Measurements from ENCODE around the gene WASHC4.

GRCh38 chr12:105083031-105083430 is 24.5 kb upstream of the WASHC4 start:
- TF ChIP-seq CTCF (conservative IDR thresholded peaks at IDR 0.05; ENCODE audit: low read depth, low read length) (no peak), EZH2phosphoT487 (IDR thresholded peaks at IDR 0.05; ENCODE audit: borderline replicate concordance, low read length) (no peak), EZH2 (IDR thresholded peaks at IDR 0.05; ENCODE audit: low read length, unreplicated experiment) (no peak)
